Astrocyte of the hippocampus (primary cell): ENCODE results near the gene SLC39A5.
A peak's percentile ranks its signal among the peaks of the same experiment; 100 is the strongest.
"Not testable (repeated sequence)": the region's sequence is repeated elsewhere in the genome, so short reads cannot be mapped to it uniquely, and the experiment has no call there.

Experiments used
- DNase-seq: peaks from one replicate; pipeline ENCODE4 v3.0.0; 2011; ENCODE audit warnings: low read depth, low spot score

Gene SLC39A5

GRCh38 chr12:56247923-56248322 is 18.1 kb downstream of the SLC39A5 start:
- no peak for DNase-seq

- DNase-seq: no peak
Measured at GRCh38 chr12:56248711-56249110, 18.9 kb downstream of the SLC39A5 start.

- DNase-seq: no peak
Measured at GRCh38 chr12:56252649-56253048, 22.8 kb downstream of the SLC39A5 start.

GRCh38 chr12:56253091-56253490 is 23.2 kb downstream of the SLC39A5 start:
- DNase-seq: no peak

- DNase-seq: no peak
Measured at GRCh38 chr12:56255671-56256070, 25.8 kb downstream of the SLC39A5 start.

GRCh38 chr12:56256326-56256960 is 26.6 kb downstream of the SLC39A5 start:
- peak; percentile 72 for DNase-seq

- no peak for DNase-seq
Measured at GRCh38 chr12:56257071-56257470, 27.2 kb downstream of the SLC39A5 start.

GRCh38 chr12:56257491-56258067 is 27.7 kb downstream of the SLC39A5 start:
- peak; percentile 65 for DNase-seq

GRCh38 chr12:56258068-56258819 is 28.4 kb downstream of the SLC39A5 start, which contains the start of gene ANKRD52:
ANKRD52 (minus strand) TSS chr12:56258384; CDS start chr12:56258269, 115 bp downstream.
- DNase-seq: peak; percentile 93

- no peak for DNase-seq
Measured at GRCh38 chr12:56258820-56259183, 29.0 kb downstream of the SLC39A5 start.

GRCh38 chr12:56260380-56260779 is 30.5 kb downstream of the SLC39A5 start:
- DNase-seq: no peak

- no peak for DNase-seq
Measured at GRCh38 chr12:56260921-56261320, 31.1 kb downstream of the SLC39A5 start.

GRCh38 chr12:56261503-56262232 is 31.8 kb downstream of the SLC39A5 start:
- DNase-seq: peak; percentile 29

GRCh38 chr12:56262955-56263354 is 33.1 kb downstream of the SLC39A5 start:
- DNase-seq: not testable (repeated sequence)

- not testable (repeated sequence) for DNase-seq
Measured at GRCh38 chr12:56266068-56266692, 36.3 kb downstream of the SLC39A5 start.

- peak; percentile 94 for DNase-seq
Measured at GRCh38 chr12:56266693-56267442, 37.0 kb downstream of the SLC39A5 start, which contains the start of gene COQ10A. COQ10A (plus strand) TSS chr12:56266942; CDS start chr12:56267119, 177 bp downstream.

- DNase-seq: no peak
Measured at GRCh38 chr12:56267443-56268071, 37.7 kb downstream of the SLC39A5 start.

- DNase-seq: peak; percentile 40
Measured at GRCh38 chr12:56271031-56271430, 41.2 kb downstream of the SLC39A5 start.

- DNase-seq: not testable (repeated sequence)
Measured at GRCh38 chr12:56272468-56272867, 42.6 kb downstream of the SLC39A5 start.

GRCh38 chr12:56274299-56274698 is 44.4 kb downstream of the SLC39A5 start:
- no peak for DNase-seq
